ENCODE measurements around the gene CLDND2.

DNA sequence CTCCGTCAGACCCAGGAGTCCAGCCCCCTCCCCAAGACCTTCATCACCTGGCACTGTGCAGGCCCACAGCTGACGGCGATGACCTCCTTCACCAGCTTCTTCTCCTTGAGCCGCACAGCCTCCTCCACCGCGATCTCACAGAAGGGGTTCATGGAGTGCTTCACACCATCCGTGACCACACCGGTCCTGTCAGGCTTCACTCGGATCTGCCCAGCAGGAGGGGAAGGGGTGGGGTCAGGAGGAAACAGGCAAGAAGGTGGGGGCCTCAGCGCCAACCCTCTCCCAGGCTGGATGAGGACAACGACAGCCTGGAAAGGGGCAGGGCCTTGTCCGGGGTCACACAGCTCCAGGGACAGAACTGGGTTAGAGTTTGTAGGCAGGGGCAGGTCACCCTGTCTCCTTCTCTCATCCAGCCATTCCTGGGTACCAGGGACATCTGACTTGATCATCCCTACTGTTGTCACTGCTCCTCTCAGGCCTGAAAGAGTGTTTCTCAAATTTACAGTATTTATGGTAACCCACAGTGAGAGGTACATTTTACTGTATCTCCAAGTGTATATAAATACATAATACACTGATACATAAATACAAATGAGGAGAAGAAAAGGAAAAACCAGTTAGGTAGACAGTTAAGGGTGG is 14.6 kb downstream of the CLDND2 start:
- TF ChIP-seq, protein P1, sequence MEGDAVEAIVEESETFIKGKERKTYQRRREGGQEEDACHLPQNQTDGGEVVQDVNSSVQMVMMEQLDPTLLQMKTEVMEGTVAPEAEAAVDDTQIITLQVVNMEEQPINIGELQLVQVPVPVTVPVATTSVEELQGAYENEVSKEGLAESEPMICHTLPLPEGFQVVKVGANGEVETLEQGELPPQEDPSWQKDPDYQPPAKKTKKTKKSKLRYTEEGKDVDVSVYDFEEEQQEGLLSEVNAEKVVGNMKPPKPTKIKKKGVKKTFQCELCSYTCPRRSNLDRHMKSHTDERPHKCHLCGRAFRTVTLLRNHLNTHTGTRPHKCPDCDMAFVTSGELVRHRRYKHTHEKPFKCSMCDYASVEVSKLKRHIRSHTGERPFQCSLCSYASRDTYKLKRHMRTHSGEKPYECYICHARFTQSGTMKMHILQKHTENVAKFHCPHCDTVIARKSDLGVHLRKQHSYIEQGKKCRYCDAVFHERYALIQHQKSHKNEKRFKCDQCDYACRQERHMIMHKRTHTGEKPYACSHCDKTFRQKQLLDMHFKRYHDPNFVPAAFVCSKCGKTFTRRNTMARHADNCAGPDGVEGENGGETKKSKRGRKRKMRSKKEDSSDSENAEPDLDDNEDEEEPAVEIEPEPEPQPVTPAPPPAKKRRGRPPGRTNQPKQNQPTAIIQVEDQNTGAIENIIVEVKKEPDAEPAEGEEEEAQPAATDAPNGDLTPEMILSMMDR (IDR thresholded peaks at IDR 0.05; ENCODE audit: insufficient read depth, low read depth, low read length) = no peak
- TF ChIP-seq EZH2 (IDR thresholded peaks at IDR 0.05; ENCODE audit: insufficient read depth, low read length) = no peak

All from astrocyte (in vitro differentiated cells and primary cell).